Hematopoietic multipotent progenitor cell treated with erythropoietin and hydrocortisone succinate and interleukin-3 and kit ligand, for 17 days (in vitro differentiated cells): ENCODE results near the gene TEX19.
A peak's percentile ranks its signal among the peaks of the same experiment; 100 is the strongest.
"Not testable (repeated sequence)": the region's sequence is repeated elsewhere in the genome, so short reads cannot be mapped to it uniquely, and the experiment has no call there.

Experiments
- DNase-seq: peaks from one replicate; pipeline ENCODE4 v3.0.0-alpha.2; 2015; ENCODE audit warnings: low spot score

TEX19 gene

GRCh38 chr17:82338858-82339633 lies 20.0 kb upstream of the TEX19 start:
- no peak for DNase-seq

DNA sequence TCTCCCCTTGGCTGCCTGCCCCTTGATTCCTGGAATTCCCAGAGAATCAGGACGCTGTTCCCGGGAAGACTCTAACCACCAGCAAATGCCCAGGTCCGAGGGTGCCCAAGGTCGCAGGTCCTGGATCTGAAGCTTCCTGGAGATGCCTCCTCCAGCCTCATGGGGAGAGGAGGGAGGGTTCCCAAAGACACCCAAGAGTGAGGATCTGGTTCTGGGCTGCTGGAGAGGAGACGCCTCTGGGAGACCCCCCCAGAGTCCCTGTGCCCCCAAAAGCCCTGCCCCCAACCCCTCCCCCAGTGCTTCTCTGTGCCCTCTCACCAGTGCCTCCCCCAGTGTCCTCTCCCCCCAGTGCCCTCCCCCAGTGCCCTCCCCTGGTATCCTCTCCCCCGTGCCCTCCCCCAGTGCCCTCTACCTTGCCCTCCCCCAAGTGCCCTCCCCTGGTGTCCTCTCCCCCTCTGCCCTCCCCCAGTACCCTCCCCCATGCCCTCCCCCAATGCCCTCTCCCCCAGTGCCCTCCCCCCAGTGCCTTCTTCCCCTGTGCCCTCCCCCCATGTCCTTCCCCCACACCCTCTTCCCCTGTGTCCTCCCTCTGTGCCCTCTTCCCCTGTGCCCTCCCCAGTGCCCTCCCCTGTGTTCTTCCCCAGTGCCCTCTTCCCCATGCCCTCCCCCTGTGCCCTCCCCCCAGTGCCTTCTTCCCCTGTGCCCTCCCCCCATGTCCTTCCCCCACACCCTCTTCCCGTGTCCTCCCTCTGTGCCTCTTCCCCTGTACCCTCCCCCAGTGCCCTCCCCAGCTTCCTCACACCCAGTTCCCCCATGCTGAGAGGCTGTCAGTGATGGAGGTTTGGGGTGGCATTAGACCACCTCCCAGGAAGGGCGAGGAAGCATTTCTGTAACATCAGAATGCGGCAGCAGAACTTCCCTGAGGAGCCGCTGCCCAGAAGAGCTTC lies 19.1 kb upstream of the TEX19 start:
- DNase-seq, result no peak

- DNase-seq, result no peak
Observed at GRCh38 chr17:82342361-82343079, 16.5 kb upstream of the TEX19 start.

DNA sequence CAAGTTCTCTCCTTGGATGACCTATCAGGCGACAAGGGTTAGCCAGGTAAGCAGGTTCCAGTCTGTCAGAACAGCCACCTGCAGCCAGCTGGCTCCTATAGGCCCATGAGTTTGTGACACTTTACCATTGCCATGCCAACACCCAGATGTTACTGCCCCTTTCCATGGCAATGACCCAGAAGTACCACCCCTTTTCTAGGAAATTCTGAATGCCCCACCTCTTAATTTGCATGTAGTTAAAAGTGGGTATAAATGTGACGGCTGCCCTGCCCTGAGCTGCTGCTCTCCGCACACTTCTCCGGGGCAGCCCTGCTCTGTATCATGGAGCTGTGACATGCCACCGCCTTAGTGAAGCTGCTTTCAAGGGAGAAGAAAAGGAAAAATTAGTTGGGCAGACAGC lies 15.5 kb upstream of the TEX19 start:
- no peak for DNase-seq

DNA sequence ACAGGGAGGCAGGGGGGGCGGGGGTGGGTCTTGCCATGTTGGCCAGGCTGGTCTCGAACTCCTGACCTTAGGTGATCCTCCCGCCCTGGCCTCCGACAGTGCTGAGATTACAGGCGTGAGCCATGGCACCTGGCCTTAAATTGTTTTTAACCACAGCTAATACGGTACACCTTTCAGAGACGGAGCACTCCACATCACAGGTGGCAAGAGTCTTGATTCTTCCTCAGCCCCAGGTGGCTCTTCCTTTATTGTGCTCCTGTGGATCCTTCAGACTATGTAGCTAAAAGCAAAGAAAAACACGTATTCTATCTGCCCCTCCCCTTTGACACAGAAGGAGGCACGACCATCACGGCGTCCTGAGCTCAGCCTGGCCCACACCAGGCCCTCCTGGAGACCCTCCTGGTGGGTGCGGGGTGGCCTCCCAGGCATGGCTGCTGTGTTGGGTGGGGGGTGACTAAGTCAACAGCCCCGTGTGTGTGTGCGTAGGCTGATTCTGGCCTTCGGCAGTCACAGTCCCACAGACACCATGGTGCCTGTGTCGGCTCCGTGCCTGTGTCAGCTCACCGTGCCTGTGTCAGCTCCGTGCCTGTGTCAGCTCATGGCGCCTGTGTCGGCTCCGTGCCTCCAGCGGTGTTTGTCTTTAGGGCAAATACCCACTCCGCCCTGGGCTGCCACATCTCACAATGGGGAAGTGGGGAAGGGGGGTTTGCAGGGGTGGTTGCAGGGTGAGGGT lies 14.7 kb upstream of the TEX19 start:
- no peak for DNase-seq

GRCh38 chr17:82345151-82345976 lies 13.7 kb upstream of the TEX19 start:
- peak; percentile 24 for DNase-seq

DNA sequence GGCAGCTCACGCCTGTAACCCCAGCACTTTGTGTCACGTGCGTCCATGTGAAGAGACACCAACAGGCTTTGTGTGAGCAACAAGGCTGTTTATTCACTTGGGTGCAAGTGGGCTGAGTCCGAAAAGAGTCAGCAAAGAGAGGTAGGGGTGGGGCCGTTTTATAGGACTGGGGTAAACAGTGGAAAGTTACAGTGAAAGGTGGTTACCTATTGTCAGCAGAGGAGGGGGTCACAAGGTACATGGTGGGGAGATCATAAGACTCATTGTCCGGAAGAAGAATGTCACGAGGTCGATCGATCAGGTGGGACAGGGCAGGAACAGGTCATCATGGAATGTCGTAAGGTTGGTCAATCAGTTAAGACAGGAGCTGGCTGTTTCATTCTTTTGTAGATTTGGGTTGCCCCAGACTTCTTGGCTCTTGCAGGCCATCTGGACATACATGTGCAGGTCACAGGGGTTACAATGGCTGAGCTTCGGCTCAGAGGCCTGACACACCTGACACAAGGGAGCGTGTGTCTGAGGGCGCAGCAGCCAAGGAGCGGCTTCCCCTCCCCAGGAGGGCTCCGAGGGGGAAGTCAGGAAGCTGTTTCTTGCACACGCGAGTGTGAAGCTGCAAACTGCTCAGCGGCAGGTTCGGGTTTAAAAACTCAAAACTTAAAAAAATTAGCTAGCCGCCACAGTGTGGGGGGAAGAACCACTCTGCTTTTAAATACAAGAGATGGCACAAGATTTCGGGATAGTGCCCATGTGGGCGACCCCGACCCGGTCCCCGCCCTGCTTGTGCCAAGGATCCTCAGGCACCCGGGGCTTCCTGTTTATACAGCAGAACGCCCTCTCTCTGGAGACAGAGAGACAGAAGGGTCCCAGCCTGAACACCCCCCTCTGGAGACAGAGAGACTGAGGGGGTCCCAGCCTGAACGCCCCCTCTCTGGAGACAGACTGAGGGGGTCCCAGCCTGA lies 12.4 kb upstream of the TEX19 start:
- DNase-seq, result no peak

- DNase-seq, result not testable (repeated sequence)
Observed at GRCh38 chr17:82347994-82348393, 11.1 kb upstream of the TEX19 start.

DNA sequence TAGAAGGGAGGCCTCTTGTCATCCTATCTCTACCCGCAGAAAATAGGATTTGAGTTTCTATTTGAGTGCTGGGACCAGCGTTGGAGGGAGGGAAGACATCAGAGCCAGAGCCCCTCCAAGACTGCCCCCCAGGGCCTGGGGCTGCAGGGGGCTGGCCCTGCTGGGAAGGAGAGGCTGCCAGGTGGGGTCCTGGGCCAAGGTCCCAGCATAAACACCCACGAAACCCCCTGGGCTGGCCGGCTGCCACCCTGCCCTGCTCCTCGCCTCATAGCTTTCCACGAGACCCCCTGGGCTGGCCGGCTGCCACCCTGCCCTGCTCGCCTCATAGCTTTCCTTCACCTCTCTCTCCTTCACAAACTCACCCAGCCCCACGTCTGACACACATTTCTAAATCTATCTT lies 10.6 kb upstream of the TEX19 start:
- no peak for DNase-seq

GRCh38 chr17:82348866-82349265 lies 10.2 kb upstream of the TEX19 start:
- DNase-seq, result no peak

DNA sequence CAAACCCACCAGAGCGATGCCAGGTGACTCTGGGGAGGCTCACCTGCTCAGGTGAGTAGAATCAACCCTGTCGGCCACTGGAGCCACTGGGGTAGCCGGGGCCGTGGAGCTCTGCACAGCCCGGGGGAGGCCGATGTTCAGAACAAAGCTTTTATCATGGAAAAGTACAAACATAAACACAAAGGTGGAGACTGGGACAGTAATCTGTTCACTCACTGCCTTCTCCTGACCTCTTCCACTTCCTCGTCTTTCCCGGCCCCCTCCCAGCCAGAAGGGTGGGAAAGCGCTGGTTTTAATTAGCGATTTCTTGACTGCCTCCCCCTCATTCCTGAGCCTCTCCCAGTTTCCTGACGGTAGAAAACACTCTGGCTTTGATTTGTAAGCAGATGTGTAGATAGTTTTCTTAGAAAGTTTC lies 9.8 kb upstream of the TEX19 start:
- DNase-seq, result no peak

GRCh38 chr17:82350182-82351030 lies 8.6 kb upstream of the TEX19 start:
- no peak for DNase-seq

DNA sequence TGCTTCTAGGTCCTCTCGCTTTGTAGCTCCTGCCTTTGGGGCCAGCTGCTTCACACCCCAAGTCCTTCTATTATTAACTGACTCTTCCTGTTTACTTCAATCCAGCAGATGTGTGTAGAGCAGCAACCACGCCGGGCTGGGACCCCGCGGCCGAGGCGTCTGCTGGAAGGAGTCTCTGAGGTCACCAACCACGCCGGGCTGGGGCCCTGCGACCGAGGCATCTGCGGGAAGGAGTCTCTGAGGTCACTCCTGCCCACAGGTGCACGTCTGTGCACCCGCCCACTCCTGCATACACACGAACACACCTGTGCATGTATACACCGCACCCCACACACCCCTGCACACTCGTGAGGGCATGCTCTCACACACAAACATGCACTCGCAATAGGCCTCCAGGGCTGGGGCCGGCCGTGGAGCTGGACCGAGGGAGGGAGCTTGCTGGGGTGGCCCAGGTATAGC lies 7.8 kb upstream of the TEX19 start:
- no peak for DNase-seq

DNA sequence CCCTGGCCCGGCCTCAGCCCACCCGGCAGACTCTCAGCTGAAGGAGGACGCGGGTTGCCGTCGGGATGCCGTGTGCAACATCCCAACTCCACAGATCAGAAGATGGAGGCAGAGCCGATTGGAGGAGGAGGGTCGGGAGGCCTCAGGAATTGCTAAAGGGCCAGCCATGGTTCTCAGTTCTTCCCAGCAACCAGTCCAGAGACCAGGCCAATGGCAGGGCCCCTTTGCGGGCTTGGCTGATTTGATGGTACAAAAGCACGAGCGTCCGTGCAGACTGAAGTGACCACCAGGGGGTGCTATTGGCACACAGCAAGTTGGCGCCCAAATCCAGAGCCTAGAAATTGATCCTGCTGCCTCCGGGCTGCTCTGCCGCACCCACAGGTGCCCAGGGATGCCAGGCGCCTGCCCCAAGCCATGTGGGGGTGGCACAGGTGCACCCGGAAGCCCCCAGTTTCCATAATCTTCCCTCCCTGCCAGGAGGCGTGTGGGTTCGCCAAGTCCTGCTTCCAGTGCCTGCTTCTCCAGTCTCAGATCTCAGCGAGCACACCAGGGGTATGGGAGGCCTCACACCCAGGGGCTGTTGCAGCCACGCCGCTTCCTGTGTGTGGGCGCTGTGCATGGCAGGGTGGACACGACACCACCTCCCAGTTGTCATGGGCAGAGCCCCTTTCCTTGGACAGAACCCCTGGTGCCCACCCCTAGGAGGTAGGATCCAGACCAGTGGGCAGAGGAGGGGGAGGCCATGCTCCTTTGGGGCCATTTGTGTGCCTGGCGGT lies 7.1 kb upstream of the TEX19 start:
- DNase-seq, result peak; percentile 85

- no peak for DNase-seq
Observed at GRCh38 chr17:82353484-82353883, 5.6 kb upstream of the TEX19 start.

- no peak for DNase-seq
Observed at GRCh38 chr17:82354804-82355308, 4.2 kb upstream of the TEX19 start.

- DNase-seq, result no peak
Observed at GRCh38 chr17:82355770-82356427, 3.1 kb upstream of the TEX19 start.
